ENCODE results near the gene MACROD2.

The MACROD2 gene

DNA sequence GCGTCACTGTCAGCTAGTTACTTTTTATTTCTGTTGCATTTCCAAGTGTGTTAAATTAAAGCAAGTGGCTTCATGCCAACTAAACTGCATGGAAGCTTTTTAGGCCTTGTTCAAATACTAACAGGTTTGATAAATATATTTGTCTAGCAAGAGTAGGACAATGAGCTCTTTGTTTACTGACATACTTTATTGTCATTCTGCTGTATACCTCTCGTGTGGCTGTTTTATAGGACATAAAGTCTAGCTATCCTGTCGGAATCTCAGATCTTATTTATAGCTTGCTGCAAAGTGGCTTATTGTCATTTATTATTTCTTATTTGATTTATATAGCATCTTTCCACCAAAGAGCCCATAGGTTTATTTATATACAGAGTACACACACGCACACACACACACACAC lies 1866.9 kb downstream of the MACROD2 start:
- no peak for DNase-seq

DNA sequence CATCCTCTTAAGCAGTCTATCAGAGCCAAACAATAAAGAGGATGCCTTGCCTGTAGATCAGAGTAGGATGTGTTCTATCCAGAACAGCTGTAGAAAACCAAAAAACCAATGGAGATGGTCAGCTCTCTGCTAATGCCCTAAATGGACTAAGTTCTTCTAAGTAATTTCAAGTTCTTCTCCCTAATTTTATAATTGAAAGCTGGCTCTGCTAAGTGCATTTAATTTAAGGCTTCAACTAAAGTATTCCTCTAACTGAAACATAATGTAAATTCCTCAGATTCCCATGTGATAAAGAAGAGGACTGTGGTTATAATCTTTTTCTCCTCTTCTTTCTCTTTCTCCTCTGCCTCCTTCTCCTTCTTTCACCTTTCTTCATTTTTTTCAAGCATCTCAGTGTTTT lies 1868.4 kb downstream of the MACROD2 start:
- DNase-seq, result no peak

GRCh38 chr20:15865553-15865952 lies 1870.2 kb downstream of the MACROD2 start:
- DNase-seq, result no peak

GRCh38 chr20:15866916-15867730 lies 1871.8 kb downstream of the MACROD2 start:
- no peak for DNase-seq

- no peak for DNase-seq
These were observed 1872.6 kb downstream of the MACROD2 start for GRCh38 chr20:15867899-15868298.

DNA sequence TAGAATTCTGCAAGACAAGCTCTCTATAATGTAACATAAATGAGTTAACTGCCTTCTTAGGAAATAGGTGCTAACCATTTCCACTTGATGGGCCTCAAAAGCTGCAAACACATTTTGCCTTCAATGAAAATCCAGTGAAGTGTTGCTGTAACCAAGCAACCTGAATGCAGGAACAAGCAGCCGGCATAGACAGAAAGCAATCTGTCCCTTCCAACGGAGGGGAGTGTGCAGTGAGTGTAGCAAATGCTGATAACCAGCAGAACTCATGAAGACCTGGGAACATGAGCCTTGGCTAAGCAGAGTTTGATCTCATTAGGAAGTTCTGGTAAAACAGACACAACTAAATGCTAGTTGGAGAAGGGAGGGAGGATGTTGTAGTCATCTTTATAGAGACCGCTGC lies 1880.1 kb downstream of the MACROD2 start:
- DNase-seq, result no peak

- DNase-seq, result no peak
These were observed 1887.2 kb downstream of the MACROD2 start for GRCh38 chr20:15882553-15882952.

DNA sequence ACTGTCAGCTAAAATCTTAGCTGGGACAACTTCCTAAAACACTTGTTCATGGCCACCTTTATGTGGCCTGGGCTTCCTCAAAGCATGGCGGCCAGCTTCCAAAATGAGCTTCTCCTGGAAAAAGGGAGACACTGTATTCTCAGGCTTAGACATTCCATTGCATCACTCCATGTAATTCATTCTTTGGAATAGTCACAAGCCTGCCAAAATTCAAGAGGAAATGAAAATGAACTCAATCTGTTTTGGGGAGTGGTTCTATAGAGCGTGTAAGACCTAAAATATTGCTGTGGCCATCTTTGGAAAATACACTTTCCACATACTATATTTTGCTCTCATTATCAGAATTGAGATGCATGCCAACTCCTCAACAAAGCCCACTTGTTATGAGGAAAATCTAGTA lies 1890.9 kb downstream of the MACROD2 start:
- no peak for DNase-seq

DNA sequence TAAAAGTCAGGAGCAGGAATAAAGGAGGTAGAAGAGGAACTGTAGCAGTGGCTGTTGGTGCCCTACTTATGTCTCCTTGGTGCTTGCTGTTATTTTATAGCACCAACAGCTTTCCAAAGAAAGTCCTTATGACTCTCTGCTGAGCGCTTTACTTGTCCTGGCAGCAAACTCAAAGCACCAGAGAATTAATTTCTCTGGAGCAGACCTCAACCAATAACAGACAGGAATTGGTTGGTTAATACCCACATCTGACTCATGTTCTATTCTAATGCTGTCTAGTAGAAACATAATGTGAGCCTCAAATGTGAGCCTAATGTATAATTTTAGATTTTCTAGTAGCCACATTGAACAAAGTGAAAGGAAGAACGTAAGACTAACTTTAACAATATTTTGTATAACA lies 1892.1 kb downstream of the MACROD2 start:
- no peak for DNase-seq

- DNase-seq, result no peak
These were observed 1893.7 kb downstream of the MACROD2 start for GRCh38 chr20:15889061-15889460.

DNA sequence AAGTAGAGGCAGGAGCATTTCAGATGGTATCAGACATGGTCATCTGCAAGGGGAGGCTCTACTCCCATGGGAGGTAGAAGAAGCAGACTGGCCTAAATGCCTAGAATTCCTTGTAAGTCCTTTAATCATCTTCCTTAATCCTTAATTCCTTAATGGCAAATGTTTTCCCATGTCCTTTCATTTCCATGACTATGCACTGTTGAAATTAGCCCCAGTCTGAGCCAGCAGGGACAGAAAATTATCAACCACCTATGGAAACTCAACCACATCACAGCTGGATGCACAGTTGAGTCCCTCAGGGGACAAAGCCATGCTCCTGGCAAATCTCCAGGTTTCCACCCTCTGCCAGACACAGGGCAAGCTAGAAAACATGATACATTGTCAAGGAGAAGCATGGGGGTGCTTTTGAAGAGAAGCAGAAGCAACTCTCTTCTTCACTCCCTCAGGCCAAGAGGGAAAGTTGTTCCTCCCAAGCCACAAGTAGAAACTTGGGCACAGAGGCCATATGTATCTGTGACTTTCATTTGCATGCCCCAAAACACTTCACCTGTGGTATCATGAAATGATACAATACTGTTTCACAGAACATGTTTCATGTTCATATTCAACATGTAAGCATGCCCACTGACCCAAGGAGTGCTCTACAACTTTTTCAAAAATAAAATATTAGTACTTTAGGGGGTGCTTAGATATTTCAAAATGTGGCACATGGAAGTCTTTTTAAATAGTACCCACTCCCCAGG lies 1894.4 kb downstream of the MACROD2 start:
- DNase-seq, result no peak

GRCh38 chr20:15890407-15890982 lies 1895.2 kb downstream of the MACROD2 start:
- no peak for DNase-seq

DNA sequence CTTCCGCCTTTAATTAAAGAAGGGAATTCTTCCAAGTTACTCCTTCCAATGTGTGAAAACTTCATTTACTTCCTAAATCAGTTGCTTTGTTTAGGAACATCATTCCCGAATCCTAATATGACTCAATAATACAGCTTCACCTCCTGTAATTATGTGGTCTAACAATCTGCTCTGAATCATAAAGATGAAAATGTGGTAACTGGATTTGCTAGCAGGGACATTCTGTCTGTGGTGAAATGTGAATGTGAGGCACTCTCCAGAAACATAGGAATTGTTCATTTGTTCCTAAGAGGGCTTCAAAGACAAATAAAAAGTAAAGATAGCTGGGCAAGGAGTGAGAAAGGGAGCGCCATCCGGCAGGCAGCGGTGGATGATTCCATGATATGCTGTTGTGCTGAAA lies 1899.8 kb downstream of the MACROD2 start:
- no peak for DNase-seq

- DNase-seq, result no peak
These were observed 1900.3 kb downstream of the MACROD2 start for GRCh38 chr20:15895560-15896084.

DNA sequence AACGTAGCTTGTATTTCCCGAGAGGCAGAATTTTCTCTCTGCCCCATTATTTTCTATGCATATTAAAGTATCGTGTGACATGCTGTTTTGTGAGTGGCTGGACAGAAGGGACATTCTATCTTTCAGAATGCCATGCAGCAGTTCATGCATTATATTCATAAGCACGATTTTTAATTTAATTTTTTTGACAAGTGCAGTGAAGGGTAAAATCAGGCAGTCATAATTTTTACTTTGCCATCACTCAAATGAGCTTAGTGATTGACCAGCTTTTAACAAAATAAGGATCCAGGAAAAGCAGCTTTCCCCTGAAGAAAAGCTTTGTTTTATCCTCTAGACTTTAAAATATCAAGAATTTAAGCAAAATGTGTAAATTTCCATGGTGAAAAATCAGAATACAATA lies 1904.7 kb downstream of the MACROD2 start:
- DNase-seq, result no peak

DNA sequence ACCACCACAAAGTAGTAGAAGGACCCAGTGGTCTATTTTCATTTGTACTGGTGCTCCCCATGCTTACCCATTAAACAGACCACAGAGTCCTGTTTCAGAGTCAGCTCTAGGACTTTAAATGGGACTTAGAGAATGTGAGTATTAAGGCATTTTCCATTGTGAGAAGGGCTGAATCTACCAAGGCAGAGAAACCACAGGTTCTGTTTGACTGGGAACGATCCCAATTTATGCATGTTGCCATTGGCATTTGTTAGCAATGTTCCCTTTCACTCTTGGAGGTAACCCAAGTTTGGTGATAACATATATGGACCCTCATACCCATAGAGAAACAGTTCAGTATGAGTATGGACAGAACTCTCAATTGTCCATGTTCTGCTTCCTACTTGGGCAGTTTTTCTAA lies 1905.1 kb downstream of the MACROD2 start:
- DNase-seq, result no peak

- DNase-seq, result peak; percentile 4
These were observed 1907.2 kb downstream of the MACROD2 start for GRCh38 chr20:15902493-15902892.

DNA sequence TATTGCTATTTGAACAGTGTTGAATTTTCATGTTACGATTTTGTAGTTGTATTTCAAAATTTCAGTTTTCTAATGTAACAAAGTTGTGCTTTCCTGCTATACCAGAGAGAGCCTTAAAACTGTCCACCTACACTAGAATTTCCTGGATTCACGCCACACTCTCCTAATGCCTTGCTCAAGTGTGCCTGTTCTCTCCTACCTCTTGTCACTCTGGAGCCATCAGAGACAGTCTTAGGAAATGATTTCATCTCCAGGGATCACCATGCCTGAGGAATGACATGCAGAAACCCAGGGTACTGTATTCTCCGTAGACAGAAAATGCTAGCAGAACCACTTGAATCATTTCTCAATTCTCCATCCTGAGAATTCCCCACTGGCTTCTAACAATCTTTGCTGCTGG lies 1910.3 kb downstream of the MACROD2 start:
- DNase-seq, result no peak

DNA sequence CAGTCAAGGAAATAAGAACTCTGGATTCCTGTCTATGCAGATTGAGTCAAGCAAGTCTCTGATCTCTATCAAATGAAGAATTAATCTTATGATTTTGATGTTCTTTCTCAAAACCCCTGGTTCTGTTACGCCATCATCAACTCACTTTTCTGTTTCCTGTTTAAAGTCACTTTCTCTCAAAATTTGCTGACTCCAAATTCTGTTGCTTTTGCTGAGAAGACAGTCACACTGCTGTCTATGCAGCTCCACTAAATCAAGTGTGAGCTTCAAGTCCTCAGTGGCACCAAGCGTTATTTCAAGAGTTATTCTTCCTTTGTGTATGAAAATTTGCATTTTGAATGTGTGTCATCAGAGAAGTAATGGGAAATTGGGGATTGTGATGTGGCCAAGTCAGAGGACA lies 1914.7 kb downstream of the MACROD2 start:
- DNase-seq, result no peak

- DNase-seq, result no peak
These were observed 1916.3 kb downstream of the MACROD2 start for GRCh38 chr20:15911581-15911980.

DNA sequence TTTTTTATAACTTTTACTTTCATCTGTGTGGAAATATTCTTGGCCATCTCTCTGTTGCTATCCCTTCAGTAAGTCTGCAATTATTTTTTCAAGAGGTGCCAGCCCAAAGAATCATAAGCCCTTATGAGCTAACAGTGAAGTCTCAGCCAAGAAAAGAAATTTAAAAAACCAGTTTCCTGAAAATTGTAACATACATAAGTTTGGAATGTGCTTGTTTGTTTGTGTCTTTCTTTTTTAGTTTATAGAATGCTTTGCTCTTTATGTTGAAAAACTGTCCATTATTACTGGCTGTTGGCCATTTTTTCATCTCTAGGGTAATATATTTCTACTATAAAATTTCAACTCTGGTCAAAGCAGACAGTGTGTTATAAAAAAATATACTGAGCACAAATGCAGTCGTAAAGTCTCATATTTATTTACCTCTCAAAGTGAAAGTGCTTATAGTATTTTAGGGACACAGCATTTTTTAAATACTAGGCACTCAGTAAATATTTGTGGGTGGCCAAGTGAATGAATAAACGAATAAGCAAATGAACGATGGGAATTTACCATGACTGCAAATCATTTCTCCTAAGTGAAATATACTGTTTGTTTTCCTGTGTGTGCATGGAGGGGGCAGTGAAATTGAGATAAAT lies 1918.2 kb downstream of the MACROD2 start:
- DNase-seq, result no peak

DNA sequence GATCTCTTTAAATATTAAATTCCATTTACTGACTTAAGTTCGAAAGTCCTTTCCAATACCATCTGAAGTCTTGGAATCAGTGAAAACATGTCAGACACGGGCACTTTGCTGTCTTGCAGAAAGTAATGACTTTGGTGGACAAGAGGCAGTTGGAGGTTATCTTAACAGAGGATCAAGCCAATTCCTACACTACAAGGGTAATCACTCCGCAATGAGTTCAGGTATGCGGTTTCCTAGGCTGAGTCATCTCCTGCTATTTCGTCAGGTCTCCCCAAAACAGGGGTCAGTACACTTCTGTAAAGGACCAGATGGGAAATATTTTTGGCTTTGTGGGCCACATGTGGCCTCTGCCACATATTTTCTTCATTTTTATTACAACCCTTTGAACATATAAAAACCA lies 1921.3 kb downstream of the MACROD2 start:
- DNase-seq, result no peak

DNA sequence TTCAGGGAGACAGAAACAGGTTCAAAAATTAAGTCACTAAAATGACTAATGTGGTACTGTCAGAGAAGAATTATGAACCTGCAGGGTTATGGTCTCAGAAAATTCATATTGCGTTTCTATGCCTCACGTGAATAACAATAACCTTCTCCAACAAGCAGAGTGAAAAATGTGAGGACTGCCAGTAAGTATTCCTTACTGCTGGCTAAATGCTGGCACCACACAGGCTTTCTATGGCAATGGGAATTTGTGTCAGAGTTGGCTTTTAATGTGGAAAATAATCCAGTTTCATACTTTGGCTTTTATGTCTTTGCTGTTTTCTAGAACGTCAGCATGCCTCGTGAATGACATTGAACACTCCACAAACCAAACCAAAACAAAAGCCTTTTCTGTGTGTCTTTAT lies 1922.0 kb downstream of the MACROD2 start:
- DNase-seq, result no peak
